ENCODE data around the gene NT5DC4.

The NT5DC4 gene

DNA sequence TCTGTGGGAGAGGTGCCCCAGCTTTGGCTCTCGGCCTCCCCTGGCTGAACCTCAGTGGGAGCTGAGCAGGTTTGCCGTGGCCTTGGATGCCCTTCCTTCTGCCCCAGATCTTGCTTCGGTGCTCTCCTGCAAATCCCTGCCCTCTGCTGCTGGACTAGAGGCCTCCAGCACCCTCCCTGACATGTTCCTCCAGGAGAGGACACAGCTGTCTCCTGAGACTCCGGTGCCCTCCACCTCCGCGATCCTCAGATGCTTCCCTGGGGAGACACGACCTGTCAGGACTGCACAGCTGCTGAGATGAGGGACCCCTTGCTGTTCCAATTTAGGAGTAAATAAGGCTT lies 7.3 kb upstream of the NT5DC4 start:
- no peak for ATAC-seq
- TF ChIP-seq GLIS3 (CRISPR knock-in tag; IDR thresholded peaks at IDR 0.05), result no peak
- TF ChIP-seq ARNTL (CRISPR knock-in tag; IDR thresholded peaks at IDR 0.05; ENCODE audit: borderline replicate concordance, low read depth), result no peak
- TF ChIP-seq ZNF8 (CRISPR knock-in tag; IDR thresholded peaks at IDR 0.05), result no peak
- TF ChIP-seq PPARA (CRISPR knock-in tag; IDR thresholded peaks at IDR 0.05; ENCODE audit: borderline replicate concordance), result no peak
- no peak for TF ChIP-seq ZNF70 (CRISPR knock-in tag; IDR thresholded peaks at IDR 0.05)
- no peak for TF ChIP-seq SNAI2 (CRISPR knock-in tag; IDR thresholded peaks at IDR 0.05)
- TF ChIP-seq, protein P1, sequence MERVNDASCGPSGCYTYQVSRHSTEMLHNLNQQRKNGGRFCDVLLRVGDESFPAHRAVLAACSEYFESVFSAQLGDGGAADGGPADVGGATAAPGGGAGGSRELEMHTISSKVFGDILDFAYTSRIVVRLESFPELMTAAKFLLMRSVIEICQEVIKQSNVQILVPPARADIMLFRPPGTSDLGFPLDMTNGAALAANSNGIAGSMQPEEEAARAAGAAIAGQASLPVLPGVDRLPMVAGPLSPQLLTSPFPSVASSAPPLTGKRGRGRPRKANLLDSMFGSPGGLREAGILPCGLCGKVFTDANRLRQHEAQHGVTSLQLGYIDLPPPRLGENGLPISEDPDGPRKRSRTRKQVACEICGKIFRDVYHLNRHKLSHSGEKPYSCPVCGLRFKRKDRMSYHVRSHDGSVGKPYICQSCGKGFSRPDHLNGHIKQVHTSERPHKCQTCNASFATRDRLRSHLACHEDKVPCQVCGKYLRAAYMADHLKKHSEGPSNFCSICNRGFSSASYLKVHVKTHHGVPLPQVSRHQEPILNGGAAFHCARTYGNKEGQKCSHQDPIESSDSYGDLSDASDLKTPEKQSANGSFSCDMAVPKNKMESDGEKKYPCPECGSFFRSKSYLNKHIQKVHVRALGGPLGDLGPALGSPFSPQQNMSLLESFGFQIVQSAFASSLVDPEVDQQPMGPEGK (CRISPR knock-in tag; IDR thresholded peaks at IDR 0.05; ENCODE audit: borderline replicate concordance), result no peak
- TF ChIP-seq, protein P2, sequence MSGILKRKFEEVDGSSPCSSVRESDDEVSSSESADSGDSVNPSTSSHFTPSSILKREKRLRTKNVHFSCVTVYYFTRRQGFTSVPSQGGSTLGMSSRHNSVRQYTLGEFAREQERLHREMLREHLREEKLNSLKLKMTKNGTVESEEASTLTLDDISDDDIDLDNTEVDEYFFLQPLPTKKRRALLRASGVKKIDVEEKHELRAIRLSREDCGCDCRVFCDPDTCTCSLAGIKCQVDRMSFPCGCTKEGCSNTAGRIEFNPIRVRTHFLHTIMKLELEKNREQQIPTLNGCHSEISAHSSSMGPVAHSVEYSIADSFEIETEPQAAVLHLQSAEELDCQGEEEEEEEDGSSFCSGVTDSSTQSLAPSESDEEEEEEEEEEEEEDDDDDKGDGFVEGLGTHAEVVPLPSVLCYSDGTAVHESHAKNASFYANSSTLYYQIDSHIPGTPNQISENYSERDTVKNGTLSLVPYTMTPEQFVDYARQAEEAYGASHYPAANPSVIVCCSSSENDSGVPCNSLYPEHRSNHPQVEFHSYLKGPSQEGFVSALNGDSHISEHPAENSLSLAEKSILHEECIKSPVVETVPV (CRISPR knock-in tag; IDR thresholded peaks at IDR 0.05), result no peak
- TF ChIP-seq, protein P3, sequence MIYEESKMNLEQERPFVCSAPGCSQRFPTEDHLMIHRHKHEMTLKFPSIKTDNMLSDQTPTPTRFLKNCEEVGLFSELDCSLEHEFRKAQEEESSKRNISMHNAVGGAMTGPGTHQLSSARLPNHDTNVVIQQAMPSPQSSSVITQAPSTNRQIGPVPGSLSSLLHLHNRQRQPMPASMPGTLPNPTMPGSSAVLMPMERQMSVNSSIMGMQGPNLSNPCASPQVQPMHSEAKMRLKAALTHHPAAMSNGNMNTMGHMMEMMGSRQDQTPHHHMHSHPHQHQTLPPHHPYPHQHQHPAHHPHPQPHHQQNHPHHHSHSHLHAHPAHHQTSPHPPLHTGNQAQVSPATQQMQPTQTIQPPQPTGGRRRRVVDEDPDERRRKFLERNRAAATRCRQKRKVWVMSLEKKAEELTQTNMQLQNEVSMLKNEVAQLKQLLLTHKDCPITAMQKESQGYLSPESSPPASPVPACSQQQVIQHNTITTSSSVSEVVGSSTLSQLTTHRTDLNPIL (CRISPR knock-in tag; IDR thresholded peaks at IDR 0.05; ENCODE audit: low read depth), result no peak
- no peak for TF ChIP-seq RARB (CRISPR knock-in tag; IDR thresholded peaks at IDR 0.05)
- TF ChIP-seq ISL1 (CRISPR knock-in tag; IDR thresholded peaks at IDR 0.05), result no peak

DNA sequence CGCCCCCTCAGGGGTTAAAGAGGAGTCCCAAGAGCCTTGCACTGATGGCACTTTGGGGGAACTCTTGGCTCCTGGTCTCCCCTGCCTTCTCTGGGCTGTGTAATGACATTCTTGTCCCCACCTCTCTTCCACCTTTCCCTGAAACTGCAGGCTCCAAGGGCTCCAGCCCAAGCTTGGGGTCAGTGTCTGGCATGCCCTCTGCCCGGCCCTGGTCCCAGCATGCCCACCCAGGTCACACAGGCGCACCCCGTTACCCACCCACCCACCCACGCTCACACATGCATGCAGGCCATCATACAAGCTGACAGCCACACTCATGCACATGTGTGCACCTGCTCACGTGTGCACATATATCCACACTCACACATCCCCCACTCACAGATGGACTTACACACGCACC lies 6.9 kb upstream of the NT5DC4 start:
- TF ChIP-seq BACH2 (CRISPR knock-in tag; IDR thresholded peaks at IDR 0.05; ENCODE audit: borderline replicate concordance), result no peak
- no peak for TF ChIP-seq TCF4 (CRISPR knock-in tag; IDR thresholded peaks at IDR 0.05; ENCODE audit: borderline replicate concordance)
- TF ChIP-seq, protein P4, sequence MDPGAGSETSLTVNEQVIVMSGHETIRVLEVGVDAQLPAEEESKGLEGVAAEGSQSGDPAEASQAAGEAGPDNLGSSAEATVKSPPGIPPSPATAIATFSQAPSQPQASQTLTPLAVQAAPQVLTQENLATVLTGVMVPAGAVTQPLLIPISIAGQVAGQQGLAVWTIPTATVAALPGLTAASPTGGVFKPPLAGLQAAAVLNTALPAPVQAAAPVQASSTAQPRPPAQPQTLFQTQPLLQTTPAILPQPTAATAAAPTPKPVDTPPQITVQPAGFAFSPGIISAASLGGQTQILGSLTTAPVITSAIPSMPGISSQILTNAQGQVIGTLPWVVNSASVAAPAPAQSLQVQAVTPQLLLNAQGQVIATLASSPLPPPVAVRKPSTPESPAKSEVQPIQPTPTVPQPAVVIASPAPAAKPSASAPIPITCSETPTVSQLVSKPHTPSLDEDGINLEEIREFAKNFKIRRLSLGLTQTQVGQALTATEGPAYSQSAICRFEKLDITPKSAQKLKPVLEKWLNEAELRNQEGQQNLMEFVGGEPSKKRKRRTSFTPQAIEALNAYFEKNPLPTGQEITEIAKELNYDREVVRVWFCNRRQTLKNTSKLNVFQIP (CRISPR knock-in tag; IDR thresholded peaks at IDR 0.05; ENCODE audit: borderline replicate concordance, low read depth), result no peak
- no peak for TF ChIP-seq ZFP30 (CRISPR knock-in tag; IDR thresholded peaks at IDR 0.05)
- TF ChIP-seq ZC3H10 (CRISPR knock-in tag; IDR thresholded peaks at IDR 0.05), result no peak
- no peak for TF ChIP-seq ZNF8 (CRISPR knock-in tag; IDR thresholded peaks at IDR 0.05)
- no peak for TF ChIP-seq ZNF565 (CRISPR knock-in tag; conservative IDR thresholded peaks at IDR 0.05; ENCODE audit: low read depth)
- no peak for TF ChIP-seq ESRRG (CRISPR knock-in tag; IDR thresholded peaks at IDR 0.05)
- TF ChIP-seq, protein P5, sequence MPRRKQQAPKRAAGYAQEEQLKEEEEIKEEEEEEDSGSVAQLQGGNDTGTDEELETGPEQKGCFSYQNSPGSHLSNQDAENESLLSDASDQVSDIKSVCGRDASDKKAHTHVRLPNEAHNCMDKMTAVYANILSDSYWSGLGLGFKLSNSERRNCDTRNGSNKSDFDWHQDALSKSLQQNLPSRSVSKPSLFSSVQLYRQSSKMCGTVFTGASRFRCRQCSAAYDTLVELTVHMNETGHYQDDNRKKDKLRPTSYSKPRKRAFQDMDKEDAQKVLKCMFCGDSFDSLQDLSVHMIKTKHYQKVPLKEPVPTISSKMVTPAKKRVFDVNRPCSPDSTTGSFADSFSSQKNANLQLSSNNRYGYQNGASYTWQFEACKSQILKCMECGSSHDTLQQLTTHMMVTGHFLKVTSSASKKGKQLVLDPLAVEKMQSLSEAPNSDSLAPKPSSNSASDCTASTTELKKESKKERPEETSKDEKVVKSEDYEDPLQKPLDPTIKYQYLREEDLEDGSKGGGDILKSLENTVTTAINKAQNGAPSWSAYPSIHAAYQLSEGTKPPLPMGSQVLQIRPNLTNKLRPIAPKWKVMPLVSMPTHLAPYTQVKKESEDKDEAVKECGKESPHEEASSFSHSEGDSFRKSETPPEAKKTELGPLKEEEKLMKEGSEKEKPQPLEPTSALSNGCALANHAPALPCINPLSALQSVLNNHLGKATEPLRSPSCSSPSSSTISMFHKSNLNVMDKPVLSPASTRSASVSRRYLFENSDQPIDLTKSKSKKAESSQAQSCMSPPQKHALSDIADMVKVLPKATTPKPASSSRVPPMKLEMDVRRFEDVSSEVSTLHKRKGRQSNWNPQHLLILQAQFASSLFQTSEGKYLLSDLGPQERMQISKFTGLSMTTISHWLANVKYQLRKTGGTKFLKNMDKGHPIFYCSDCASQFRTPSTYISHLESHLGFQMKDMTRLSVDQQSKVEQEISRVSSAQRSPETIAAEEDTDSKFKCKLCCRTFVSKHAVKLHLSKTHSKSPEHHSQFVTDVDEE (CRISPR knock-in tag; IDR thresholded peaks at IDR 0.05), result no peak
- no peak for TF ChIP-seq ARNTL (CRISPR knock-in tag; IDR thresholded peaks at IDR 0.05; ENCODE audit: borderline replicate concordance, low read depth)
- no peak for TF ChIP-seq PPARA (CRISPR knock-in tag; IDR thresholded peaks at IDR 0.05; ENCODE audit: borderline replicate concordance)
- no peak for TF ChIP-seq TOX (CRISPR knock-in tag; IDR thresholded peaks at IDR 0.05; ENCODE audit: borderline replicate concordance)
- TF ChIP-seq GLIS3 (CRISPR knock-in tag; IDR thresholded peaks at IDR 0.05), result no peak
- no peak for ATAC-seq

DNA sequence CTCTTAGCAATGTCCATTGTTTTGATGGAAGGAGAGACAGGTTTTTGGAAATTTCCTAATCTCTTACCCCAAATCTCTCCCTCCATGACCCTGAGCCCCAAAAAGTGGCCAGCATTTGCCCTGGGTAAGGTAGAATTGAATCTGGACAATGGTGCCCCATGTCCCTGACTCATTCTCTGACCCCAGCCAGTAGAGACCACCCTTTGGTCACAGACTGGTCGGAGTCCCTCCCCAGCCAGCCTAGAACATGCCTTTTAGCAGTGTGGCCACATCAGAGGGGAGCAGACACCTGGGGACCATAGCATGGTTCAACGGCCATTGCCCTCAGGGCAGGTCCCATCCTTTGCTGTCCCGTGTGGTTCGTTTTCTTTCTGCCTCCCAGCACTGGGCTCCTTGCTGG lies 6.5 kb upstream of the NT5DC4 start:
- no peak for ATAC-seq
- TF ChIP-seq ZNF565 (CRISPR knock-in tag; conservative IDR thresholded peaks at IDR 0.05; ENCODE audit: low read depth) (no peak), ZC3H10 (CRISPR knock-in tag; IDR thresholded peaks at IDR 0.05) (no peak), ZFP3 (CRISPR knock-in tag; IDR thresholded peaks at IDR 0.05) (no peak), SNAI2 (CRISPR knock-in tag; IDR thresholded peaks at IDR 0.05) (no peak), OSR1 (CRISPR knock-in tag; IDR thresholded peaks at IDR 0.05) (no peak), TCF4 (CRISPR knock-in tag; IDR thresholded peaks at IDR 0.05; ENCODE audit: borderline replicate concordance) (no peak), ISL1 (CRISPR knock-in tag; IDR thresholded peaks at IDR 0.05) (no peak)
- TF ChIP-seq, protein P1 (CRISPR knock-in tag; IDR thresholded peaks at IDR 0.05; ENCODE audit: borderline replicate concordance), result no peak

All from SK-N-SH treated with all-trans-retinoic acid at 6 μM for 48 hours (cell line).